Panc1 (cell line): ENCODE measurements around the gene ZNF692. TPM values are rescaled to one million over a fixed set of nuclear protein-coding genes. Genes with fewer than 3 reads are reported as not detected.
"Not testable (repeated sequence)": the region's sequence is repeated elsewhere in the genome, so short reads cannot be mapped to it uniquely, and the experiment has no call there.

Source experiments
- ATAC-seq: fragments of 200-7000 bp; cut with Tn5 transposase; 2 replicates; pipeline ENCODE4 v1.9.1; 2020; ENCODE audit warnings: mild to moderate bottlenecking, moderate library complexity
- BruUV-seq: library from RNA; stranded (reverse); fragments of 400-500 nt; replicated peaks from 2 replicates; lab custom pipeline; 2021; lab: Mats Ljungman, UMichigan
- CTCF ChIA-PET: fragments of 300-600 bp; sonication (Branson Sonifier 250); formaldehyde crosslinking; loops from one replicate; lab custom pipeline; 2022; ENCODE audit warnings: antibody characterized with exemption; lab: Charles Lee
- POLR2A ChIA-PET: fragments of 300-600 bp; sonication (Branson Sonifier 250); formaldehyde crosslinking; loops from one replicate; lab custom pipeline; 2022; ENCODE audit warnings: antibody characterized with exemption; lab: Charles Lee
- DNase-seq: peaks from one replicate; pipeline ENCODE4 v3.0.0-alpha.2; 2010; ENCODE audit warnings: low read depth, low spot score
- H3K27ac ChIP-seq: 2 replicates; pipeline ENCODE4 v1.5.1; 2011; ENCODE audit warnings: mild to moderate bottlenecking, low read length, inconsistent platforms
- H3K27me3 ChIP-seq: fragments of 200-500 bp; sonication (Bioruptor generic); 2 replicates; pipeline ENCODE4 v1.6.0; 2014; ENCODE audit warnings: low read length, inconsistent platforms; ENCODE audit not compliant: control insufficient read depth, insufficient read depth
- H3K36me3 ChIP-seq: fragments of 200-500 bp; sonication (Bioruptor generic); 2 replicates; pipeline ENCODE4 v1.5.1; 2014; ENCODE audit warnings: inconsistent platforms, mild to moderate bottlenecking, low read length, moderate library complexity; ENCODE audit not compliant: control insufficient read depth, insufficient read depth
- H3K4me1 ChIP-seq: 2 replicates; pipeline ENCODE4 v1.5.1; 2011; ENCODE audit warnings: inconsistent platforms, mild to moderate bottlenecking, low read length, moderate library complexity; ENCODE audit not compliant: control insufficient read depth, insufficient read depth
- H3K4me3 ChIP-seq, 2 experiments: 2 replicates each; pipeline ENCODE4 v1.5.1; 2011 to 2012; ENCODE audit warnings: low read depth in 2 of 2, low read length in 2 of 2, mild to moderate bottlenecking in 2 of 2, inconsistent platforms in 1 of 2, moderate library complexity in 1 of 2
- H3K9me3 ChIP-seq: fragments of 200-500 bp; sonication (Bioruptor generic); 2 replicates; pipeline ENCODE4 v1.5.1; 2014; ENCODE audit warnings: low read depth, mild to moderate bottlenecking, inconsistent platforms, low read length, moderate library complexity; ENCODE audit not compliant: control insufficient read depth, insufficient read depth
- POLR2AphosphoS5 ChIP-seq: IDR thresholded peaks from 2 replicates; pipeline ENCODE4 v1.6.1; 2012; ENCODE audit warnings: mild to moderate bottlenecking, low read depth, low read length, moderate library complexity
- SIN3A ChIP-seq: IDR thresholded peaks from 2 replicates; pipeline ENCODE4 v1.6.1; 2012; ENCODE audit warnings: low read depth, mild to moderate bottlenecking, low read length, moderate library complexity, borderline replicate concordance; ENCODE audit not compliant: insufficient read depth
- TCF7L2 ChIP-seq: IDR thresholded peaks from 2 replicates; pipeline ENCODE4 v1.6.1; 2011; ENCODE audit warnings: mild to moderate bottlenecking, low read depth, low read length, inconsistent platforms
- in situ Hi-C: cut with HindIII; loops from 2 replicates; pipeline ENCODE4 v1.10.0; 2016; ENCODE audit warnings: low sequenced_read_pairs, low pct_unique_long_range_greater_than_20kb
- intact Hi-C: fragments of 100-400 bp; cut with micrococcal nuclease; formaldehyde crosslinking; loops from one replicate; pipeline ENCODE4 v1.10.0; 2022; ENCODE audit not compliant: unreplicated experiment
- total RNA-seq: library from RNA; stranded (reverse); gene quantifications from one replicate; pipeline ENCODE4 v1.2.1, GENCODE V29; 2021; ENCODE audit not compliant: unreplicated experiment
- TF ChIP-seq, protein P1 (sequence below): fragments of 450-650 bp; IDR thresholded peaks from 2 replicates; pipeline ENCODE4 v1.5.1; 2017; ENCODE audit warnings: mild to moderate bottlenecking
- TF ChIP-seq, protein P2 (sequence below), 2 experiments: IDR thresholded peaks; 2 replicates each; pipeline ENCODE4 v1.6.1; 2011 to 2012; ENCODE audit warnings: low read depth in 2 of 2, control low read depth in 1 of 2, low read length in 1 of 2, mild to moderate bottlenecking in 1 of 2, moderate library complexity in 1 of 2; ENCODE audit not compliant: insufficient read depth in 1 of 2

ZNF692 gene
- total RNA-seq, 1 experiment from 2014 or later = 62.3 TPM

DNA sequence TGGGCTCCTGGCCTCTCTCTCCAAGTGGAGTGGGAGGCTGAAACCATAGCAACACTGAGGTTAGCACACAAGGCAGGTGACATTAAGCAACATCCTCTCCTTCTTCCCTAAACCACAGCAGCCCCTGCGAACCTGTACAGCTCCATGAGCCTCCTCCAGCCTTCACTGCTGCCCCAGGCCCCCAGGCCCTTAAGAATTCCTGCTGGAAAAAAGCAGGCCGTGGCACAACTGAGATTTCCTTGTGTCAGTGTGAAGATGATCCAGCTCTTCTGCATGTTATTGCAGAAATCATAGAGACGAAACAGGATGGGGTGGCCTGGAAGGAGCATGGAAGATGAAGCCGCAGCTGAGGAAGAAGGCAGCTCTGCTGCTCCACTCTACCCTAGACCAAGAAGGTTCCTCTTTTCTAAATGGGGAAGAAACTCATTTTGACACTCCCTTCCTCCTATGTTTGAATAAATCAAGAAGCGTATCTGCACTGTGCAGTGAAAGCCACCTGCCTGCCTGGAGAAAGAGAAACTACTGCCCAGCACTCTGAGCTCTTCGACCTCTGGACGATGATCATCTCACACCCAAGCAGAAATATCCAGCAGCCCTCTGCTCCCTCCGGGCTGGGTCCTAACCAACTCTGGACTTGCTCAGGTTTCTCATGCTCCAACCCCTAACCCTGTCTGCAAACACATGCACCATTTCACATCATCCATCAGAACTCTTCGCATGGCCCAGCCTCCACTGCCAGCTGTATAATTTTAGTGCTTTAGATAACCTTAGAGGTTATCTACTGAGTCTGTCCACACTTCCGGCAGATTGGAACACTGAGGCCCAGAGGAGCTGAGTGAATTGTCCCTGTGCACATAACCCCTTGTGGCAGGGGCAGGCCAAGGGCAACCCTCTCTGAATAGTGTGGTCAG lies 53.9 kb downstream of the ZNF692 start:
- Histone ChIP-seq H3K27me3 (peaks cover under 1% of the 10 kb centered on the region; the same call in 1 of the 2 replicates), H3K4me3 (no peak overlapping the region), H3K36me3 (no peaks in the 10 kb centered on the region), H3K27ac (no peak overlapping the region), H3K9me3 (no peaks in the 10 kb centered on the region), H3K4me1 (no peaks in the 10 kb centered on the region)
- in situ Hi-C loops (no loop called here), intact Hi-C loops (no loop called here)
- TF ChIP-seq TCF7L2 = no peak
- TF ChIP-seq, protein P1, sequence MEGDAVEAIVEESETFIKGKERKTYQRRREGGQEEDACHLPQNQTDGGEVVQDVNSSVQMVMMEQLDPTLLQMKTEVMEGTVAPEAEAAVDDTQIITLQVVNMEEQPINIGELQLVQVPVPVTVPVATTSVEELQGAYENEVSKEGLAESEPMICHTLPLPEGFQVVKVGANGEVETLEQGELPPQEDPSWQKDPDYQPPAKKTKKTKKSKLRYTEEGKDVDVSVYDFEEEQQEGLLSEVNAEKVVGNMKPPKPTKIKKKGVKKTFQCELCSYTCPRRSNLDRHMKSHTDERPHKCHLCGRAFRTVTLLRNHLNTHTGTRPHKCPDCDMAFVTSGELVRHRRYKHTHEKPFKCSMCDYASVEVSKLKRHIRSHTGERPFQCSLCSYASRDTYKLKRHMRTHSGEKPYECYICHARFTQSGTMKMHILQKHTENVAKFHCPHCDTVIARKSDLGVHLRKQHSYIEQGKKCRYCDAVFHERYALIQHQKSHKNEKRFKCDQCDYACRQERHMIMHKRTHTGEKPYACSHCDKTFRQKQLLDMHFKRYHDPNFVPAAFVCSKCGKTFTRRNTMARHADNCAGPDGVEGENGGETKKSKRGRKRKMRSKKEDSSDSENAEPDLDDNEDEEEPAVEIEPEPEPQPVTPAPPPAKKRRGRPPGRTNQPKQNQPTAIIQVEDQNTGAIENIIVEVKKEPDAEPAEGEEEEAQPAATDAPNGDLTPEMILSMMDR = no peak
- ChIA-PET CTCF (no interaction called here), POLR2A (no interaction called here)
- ATAC-seq (no peak), DNase-seq (no peak)
- BruUV-seq = no TSS peak

DNA sequence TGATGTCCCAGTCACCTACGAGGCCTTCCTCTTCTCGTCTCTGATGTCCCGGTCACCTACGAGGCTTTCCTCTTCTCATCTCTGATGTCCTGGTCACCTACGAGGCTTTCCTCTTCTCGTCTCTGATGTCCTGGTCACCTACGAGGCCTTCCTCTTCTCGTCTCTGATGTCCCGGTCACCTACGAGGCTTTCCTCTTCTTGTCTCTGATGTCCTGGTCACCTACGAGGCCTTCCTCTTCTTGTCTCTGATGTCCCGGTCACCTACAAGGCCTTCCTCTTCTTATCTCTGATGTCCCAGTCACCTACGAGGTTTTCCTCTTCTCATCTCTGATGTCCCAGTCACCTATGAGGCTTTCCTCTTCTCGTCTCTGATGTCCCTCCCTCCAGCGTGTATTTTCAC lies 55.4 kb downstream of the ZNF692 start:
- in situ Hi-C loops, DNase-seq, BruUV-seq, CTCF ChIA-PET, H3K36me3 ChIP-seq, H3K4me1 ChIP-seq, H3K4me3 ChIP-seq, ATAC-seq, POLR2A ChIA-PET, H3K27me3 ChIP-seq, H3K9me3 ChIP-seq, intact Hi-C loops, H3K27ac ChIP-seq: not testable (repeated sequence)

DNA sequence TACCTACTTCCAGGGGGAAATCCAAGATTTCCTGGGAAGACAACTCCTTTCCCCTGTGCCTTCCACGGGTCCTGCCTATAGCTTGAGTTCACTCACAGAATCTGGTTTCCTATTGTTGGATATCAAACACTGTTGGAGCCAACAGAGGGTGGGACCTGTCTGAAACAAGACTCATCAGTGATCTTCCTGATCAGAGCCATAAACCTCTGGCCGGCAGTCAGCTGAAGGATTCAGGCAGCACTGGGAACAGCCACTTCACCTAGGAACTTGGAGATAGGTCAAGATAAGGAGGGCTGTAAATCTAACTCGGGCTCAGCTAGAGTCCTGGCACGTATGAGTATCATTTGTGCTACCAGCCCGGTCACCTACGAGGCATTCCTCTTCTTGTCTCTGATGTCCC lies 56.4 kb downstream of the ZNF692 start:
- intact Hi-C loops (no loop called here), in situ Hi-C loops (no loop called here)
- Histone ChIP-seq H3K27ac (no peak overlapping the region), H3K36me3 (no peaks in the 10 kb centered on the region), H3K4me1 (no peaks in the 10 kb centered on the region), H3K4me3 (no peak overlapping the region), H3K27me3 (peaks cover 3% of the 10 kb centered on the region), H3K9me3 (no peaks in the 10 kb centered on the region)
- CTCF ChIA-PET = no interaction called here
- no peak for DNase-seq
- POLR2A ChIA-PET = no interaction called here
- TF ChIP-seq, protein P1 = no peak
- TF ChIP-seq POLR2AphosphoS5 = no peak
- no peak for TF ChIP-seq SIN3A
- TF ChIP-seq, protein P2, sequence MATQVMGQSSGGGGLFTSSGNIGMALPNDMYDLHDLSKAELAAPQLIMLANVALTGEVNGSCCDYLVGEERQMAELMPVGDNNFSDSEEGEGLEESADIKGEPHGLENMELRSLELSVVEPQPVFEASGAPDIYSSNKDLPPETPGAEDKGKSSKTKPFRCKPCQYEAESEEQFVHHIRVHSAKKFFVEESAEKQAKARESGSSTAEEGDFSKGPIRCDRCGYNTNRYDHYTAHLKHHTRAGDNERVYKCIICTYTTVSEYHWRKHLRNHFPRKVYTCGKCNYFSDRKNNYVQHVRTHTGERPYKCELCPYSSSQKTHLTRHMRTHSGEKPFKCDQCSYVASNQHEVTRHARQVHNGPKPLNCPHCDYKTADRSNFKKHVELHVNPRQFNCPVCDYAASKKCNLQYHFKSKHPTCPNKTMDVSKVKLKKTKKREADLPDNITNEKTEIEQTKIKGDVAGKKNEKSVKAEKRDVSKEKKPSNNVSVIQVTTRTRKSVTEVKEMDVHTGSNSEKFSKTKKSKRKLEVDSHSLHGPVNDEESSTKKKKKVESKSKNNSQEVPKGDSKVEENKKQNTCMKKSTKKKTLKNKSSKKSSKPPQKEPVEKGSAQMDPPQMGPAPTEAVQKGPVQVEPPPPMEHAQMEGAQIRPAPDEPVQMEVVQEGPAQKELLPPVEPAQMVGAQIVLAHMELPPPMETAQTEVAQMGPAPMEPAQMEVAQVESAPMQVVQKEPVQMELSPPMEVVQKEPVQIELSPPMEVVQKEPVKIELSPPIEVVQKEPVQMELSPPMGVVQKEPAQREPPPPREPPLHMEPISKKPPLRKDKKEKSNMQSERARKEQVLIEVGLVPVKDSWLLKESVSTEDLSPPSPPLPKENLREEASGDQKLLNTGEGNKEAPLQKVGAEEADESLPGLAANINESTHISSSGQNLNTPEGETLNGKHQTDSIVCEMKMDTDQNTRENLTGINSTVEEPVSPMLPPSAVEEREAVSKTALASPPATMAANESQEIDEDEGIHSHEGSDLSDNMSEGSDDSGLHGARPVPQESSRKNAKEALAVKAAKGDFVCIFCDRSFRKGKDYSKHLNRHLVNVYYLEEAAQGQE (IDR thresholded peaks at IDR 0.05; ENCODE audit: insufficient read depth in 1 of 2, low read depth in 2 of 2, low read length in 1 of 2) = no peak
- TF ChIP-seq TCF7L2 = no peak
- ATAC-seq = no peak
- BruUV-seq = no TSS peak
